GM18507 (cell line): ENCODE measurements around the gene LDAH.

Source experiments
- DNase-seq: peaks from one replicate; pipeline ENCODE4 v3.0.0; 2011; ENCODE audit warnings: low read depth; ENCODE audit not compliant: insufficient read length; ENCODE audit errors: extremely low spot score
- FAIRE-seq: peaks from 2 replicates; lab custom pipeline; 2011; peaks lifted over from hg19 to GRCh38; lab: Jason Lieb, UNC

Gene LDAH

GRCh38 chr2:20672201-20672951, 150.5 kb downstream of the LDAH start:
- DNase-seq (no peak), FAIRE-seq (no peak)

DNA sequence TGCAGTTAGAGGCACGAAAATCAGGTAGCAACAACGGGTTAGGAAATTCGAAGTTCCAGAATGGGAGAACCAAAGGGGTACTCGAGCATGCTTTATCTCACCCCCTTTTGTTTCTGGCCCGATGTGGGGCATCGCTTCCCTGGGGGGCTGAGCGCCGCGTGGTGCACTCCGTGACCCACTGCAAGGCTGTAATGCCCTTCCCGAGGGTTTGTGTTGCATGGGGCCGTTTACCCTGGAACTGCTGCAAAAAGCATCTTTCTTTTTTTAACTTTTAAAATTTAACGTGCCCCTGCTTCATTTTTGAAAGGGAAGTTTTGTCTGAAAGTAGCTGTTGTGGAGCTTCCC, 151.2 kb downstream of the LDAH start:
- DNase-seq, result no peak
- no peak for FAIRE-seq

DNA sequence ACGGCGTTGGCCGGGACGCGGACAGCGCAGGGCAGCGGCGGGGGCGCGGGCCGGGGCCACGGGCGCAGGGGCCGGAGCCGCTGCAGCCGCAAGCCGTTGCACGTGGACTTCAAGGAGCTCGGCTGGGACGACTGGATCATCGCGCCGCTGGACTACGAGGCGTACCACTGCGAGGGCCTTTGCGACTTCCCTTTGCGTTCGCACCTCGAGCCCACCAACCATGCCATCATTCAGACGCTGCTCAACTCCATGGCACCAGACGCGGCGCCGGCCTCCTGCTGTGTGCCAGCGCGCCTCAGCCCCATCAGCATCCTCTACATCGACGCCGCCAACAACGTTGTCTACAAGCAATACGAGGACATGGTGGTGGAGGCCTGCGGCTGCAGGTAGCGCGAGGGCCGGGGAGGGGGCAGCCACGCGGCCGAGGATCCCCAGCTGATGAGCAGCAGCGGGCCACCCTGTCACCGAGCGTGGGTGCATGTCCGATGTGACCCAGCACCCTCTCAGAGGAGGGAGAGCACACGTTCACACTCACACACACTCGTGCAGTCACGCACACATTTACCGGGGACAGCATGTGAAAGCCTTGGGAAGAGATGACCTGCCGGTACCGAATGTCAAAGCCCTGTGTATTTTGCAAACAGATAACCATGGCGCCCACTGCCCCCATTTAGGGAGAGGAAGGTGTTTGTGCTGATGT, 151.7 kb downstream of the LDAH start:
- FAIRE-seq (no peak), DNase-seq (no peak)

- FAIRE-seq (no peak), DNase-seq (no peak)
Measured at GRCh38 chr2:20670315-20671035, 152.4 kb downstream of the LDAH start.

DNA sequence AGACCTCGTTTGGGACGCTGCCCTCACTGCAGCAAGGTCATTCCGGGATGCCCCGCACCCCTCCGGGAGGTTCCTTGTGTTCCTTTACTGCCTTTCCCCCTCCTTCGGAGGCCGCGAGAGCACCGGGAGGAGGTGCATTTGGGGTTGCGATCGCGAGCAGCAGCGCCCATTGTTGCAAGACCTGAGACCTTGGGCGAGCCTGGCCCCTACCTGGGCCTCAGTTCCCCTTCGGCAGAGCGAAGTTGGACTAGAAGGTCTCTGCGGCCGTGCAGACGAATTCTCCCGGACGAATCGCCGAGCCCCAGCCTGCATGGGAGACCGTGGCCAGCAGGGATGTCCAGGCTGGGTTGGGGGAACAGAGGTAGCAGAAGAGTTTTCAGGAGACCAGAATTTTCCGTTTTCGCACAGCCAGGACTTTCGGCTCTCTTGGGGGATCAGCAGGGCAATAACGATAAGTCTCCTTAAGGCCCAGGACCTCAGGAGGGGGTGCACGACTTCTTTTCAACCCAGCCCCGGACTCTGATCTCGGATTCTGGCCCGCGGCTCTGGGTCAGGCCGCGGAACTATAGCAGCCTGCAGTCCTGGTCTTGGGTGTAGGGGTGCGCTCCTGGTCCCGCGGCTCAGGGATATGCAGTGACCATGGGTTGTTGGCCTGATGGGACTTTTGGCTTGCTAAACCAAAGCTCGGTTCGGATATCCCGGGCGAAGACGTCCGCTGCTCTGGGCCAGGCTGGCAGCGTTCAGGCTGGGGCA, 153.2 kb downstream of the LDAH start:
- FAIRE-seq (no peak), DNase-seq (no peak)

DNA sequence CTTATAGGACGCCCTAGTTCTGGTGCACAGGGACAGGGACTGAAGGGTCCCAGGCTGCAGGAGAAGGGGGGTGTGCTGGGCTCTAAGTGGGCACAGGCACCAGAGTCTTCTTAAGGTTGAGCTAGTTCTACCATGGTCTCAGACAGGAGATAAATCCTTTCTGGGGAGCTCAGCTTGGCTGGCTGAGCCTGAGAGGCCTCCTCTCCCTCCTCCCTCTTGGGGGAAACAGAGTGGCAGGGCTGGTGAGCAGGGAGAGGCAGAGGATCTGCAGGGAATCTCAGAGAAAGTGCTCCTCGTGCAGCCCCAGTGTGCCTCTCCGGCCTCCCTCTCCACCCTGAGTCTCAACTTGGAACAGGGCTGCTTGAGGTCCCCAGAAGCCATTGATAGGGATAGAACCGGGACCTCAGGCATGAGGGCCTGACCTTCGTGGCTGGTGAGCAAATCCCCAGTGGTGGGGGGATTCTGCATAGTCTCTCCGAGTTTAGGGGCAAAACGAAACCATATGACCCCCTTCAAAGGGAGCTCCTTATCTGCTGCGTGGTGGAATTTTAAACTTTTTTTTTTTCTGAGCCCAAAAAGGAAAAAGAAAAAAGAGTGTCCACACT, 153.9 kb downstream of the LDAH start:
- no peak for DNase-seq
- FAIRE-seq, result no peak

DNA sequence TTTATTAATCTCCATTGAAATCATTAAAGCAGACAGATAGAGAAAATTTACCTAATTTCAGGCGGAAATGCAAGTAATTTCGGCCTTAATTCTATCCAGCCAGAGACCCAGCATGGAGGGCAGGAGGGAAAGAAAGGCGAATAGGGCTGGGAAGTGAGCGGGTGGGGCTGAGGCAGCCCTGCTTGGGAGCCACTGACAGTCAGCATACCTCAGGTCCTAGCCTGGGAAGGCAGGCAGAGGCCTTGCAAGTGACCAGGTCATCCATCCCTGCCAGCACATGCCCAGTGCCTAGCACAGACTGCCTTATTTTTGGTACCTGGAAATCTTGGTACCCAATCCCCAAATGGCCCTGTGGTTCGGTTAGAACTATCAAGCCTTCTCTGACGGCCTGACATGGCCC, 154.4 kb downstream of the LDAH start:
- DNase-seq, result no peak
- FAIRE-seq, result no peak

DNA sequence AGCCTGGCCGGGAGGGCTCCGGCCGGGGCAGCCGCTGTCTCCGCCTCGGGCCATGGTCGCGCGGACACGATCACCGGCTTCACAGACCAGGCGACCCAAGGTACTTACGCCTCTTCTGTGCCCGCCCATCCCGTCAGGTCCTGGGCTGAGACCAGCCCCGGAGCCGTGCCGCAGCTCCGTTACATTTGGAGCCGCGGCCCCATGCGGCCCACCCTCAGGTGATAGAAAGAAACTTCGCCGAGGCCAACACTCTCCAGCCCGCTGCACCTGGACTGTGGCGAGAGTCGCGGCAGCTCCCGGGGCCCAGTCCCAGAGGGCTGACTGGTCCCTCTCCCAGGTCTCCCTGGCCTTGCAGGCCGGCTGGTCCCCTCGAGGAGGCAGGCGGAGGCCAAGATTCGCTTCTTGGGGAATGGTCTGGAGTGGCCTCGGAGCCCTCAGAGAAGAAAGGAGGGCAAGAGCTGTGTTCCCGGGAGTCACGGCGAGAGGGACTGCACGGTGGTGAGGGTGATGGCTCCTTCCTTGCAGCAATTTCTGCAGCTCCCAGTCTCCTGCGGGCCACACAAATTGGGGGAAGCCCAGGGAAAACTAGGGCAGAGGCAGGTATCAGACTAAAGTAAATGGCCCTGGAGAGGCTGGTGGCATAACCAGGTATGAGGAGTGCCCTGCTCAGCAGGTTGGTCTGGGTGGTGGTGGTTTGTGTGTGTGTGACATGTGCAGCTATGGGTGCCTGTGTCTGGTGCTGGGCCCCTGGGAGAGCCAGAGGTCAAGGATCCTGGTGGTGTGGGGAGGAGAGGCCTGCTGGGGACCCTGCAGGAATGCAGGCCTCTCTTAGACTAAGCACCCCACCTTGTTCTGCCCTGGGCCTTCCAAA, 155.1 kb downstream of the LDAH start:
- no peak for FAIRE-seq
- DNase-seq, result no peak

DNA sequence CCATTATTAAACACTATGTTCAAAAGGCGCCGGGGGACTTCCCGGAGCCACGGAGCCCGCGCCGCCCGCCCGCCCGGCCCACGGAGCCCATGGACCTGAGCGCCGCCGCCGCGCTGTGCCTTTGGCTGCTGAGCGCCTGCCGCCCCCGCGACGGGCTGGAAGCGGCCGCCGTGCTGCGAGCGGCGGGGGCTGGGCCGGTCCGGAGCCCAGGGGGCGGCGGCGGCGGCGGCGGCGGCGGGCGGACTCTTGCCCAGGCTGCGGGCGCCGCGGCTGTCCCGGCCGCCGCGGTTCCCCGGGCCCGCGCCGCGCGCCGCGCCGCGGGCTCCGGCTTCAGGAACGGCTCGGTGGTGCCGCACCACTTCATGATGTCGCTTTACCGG, 155.8 kb downstream of the LDAH start:
- no peak for FAIRE-seq
- DNase-seq, result no peak

DNA sequence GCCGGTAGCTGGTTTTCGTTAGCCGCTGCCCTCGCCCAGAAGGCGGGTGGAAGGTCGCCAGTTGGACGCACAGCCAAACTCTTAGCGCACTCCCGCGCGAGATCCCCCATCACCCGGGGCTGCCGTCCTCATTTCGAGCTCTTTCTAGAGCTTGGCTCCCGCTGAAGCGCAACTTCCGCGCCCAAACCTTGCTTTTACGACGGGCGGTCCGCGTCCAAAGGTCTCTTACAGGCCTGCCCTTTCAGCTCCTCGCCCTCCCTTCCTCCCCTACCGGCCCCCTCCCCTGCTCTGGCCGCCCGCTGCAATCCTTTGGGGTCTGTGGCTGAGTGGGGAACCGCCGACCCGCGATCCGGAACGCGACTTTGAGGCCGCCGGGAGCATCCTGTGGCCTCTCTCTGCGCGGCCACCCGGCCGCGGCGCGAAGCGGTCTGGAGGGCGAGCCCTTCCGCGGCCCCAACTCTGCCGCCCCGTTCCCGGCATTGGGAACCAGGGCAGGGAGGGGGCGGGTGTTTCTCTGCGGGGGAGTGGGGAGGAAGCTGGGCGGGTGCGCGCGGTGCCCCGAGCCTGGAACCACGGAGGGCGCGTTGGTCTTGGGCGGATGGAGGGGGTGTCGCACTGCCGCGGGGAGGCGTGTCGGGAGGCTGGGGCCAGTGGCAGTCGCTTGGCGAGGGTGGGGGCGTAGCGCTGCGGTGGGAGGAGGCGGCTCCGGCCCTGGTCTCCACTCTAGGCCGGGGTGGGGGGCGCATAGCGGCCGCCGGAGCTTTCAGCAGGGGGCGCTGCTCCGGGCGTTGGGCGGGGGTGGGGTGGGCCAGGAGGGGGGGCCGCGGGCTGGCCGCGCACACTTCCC, 156.4 kb downstream of the LDAH start, which contains the start of gene GDF7:
Gene GDF7 (plus strand): TSS at position 841 of the 847 bp plus-strand sequence. CDS start 96 bp downstream, outside the sequence.
- DNase-seq (no peak), FAIRE-seq (no peak)

- no peak for FAIRE-seq
Measured at GRCh38 chr2:20666005-20666303, 156.9 kb downstream of the LDAH start.

DNA sequence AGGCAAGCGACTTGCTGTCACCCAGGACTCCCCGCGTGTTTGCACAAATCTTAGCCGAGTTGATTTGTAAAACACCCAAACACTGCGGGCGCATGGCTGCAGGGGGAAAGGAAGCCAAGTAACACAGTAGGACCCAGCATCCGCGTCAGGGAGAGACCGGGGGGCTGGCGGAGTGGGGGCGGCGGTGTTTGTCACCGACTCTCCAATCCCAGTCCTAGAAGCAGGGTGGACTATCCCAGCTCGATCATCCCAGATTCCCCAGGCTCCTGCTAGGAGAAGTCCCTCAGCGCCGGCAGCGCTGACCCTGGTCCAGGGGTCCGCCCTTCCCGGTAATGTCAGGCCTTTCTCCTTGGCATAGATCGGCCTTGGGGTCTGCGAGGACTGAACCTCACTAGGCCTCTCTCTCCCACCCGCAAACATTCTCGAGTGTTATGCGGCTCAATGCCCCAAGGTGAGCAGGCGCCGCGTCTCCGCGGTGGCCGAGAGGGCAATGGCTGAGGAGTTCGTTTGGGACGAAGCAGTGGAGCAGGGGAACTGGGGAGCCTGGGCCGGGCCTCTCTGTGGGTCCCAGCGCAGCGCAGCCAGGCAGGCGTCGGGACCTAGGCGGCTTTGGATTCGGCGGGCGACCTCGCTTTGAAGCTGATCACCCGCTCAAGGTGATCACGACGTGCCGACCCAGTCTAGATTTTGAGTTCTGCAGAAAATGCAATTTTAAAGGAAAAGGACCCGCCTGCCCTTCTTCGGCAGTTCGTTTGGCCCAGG, 157.5 kb downstream of the LDAH start:
- no peak for DNase-seq
- FAIRE-seq, result no peak

More at GRCh38 chr2:20666005-20666303, 156.9 kb downstream of the LDAH start:
- no peak for DNase-seq

- DNase-seq (no peak), FAIRE-seq (no peak)
Measured at GRCh38 chr2:20664431-20665242, 158.3 kb downstream of the LDAH start.

- FAIRE-seq, result no peak
- DNase-seq, result no peak
Measured at GRCh38 chr2:20664071-20664390, 158.9 kb downstream of the LDAH start.

GRCh38 chr2:20663196-20664070, 159.5 kb downstream of the LDAH start:
- FAIRE-seq (no peak), DNase-seq (no peak)
